GM21360 (cell line): ENCODE data around the gene SVIL.
"Not testable (repeated sequence)": the region's sequence is repeated elsewhere in the genome, so short reads cannot be mapped to it uniquely, and the experiment has no call there.

Experiments used
- ATAC-seq: cut with Tn5 transposase; IDR thresholded peaks from one replicate; pipeline ENCODE4 v1.9.1; 2021; ENCODE audit warnings: mild to moderate bottlenecking, moderate library complexity; ENCODE audit not compliant: unreplicated experiment

SVIL gene

DNA sequence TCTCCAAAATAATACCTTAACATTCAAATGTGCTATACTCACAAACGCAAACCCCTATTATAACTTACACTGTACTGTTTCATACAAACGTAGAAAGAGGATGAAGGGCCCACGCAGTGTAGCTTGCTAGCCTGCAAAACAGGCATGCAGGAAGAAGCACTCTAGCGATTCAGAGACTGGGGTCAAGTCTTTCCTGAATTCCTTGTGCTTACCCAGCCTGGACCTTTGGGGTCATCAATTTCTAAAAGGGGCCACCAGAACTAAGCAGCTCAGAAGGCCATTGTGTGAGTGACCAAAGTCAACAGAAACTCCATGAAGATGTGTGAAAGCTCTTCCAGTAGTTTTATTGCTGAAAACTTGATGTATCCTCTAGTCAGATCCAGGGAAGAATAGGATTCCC is 111.9 kb downstream of the SVIL start:
- ATAC-seq, result no peak

DNA sequence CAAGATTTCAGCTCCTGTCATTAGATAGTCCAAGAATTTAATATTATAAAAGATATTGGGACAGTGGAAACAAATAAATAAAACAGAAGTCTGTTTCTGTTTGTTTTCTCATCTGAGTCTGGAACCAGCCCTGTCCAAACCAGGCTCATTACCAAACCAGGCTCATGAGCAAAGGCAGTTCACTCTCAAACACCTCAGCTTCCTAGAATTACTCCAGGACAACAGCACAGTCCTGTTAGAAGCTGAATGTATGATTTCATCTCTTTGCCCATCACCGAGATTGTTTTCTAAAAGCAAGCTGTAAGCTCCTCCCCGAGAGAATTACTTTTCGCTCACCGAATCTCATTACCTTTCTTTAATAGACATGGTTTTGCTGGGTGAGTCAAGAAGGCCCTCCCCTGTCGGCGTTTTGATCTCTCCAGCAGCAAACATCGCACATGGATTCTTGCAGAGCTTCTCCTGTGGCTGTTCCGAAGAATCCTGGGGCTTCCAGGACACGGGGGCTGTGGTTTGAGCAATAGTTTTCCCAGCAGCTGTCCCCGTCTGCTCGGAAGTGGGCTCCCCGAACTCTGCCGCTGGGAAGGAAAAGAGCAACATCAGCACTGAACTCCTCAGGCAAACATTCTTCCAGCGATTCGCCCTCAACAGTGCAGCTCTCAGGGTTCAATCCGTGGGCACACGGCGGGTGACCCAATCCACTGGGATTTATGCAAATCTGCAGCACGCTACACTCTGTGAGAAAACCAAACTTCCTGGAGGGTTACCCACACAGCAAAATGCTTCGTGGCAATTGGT is 112.5 kb downstream of the SVIL start:
- no peak for ATAC-seq

DNA sequence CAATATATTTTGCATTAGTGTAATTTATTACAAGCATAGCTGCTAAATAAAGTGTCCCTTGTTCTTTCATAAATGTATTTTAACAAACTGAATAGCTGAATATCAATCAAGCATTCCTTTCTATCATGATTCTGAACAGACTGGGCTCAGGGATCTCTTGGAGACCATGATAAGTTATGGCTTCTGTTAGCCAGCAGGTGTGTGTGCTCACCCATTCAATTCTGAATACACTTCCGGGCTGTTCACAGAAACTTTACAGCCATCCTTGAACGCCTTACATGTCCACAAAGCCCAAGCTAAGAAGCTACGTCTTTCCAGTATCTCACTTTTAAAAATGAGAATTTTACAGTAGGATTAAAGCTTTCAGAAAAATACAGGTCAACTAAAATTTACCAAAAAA is 115.1 kb downstream of the SVIL start:
- ATAC-seq, result no peak

DNA sequence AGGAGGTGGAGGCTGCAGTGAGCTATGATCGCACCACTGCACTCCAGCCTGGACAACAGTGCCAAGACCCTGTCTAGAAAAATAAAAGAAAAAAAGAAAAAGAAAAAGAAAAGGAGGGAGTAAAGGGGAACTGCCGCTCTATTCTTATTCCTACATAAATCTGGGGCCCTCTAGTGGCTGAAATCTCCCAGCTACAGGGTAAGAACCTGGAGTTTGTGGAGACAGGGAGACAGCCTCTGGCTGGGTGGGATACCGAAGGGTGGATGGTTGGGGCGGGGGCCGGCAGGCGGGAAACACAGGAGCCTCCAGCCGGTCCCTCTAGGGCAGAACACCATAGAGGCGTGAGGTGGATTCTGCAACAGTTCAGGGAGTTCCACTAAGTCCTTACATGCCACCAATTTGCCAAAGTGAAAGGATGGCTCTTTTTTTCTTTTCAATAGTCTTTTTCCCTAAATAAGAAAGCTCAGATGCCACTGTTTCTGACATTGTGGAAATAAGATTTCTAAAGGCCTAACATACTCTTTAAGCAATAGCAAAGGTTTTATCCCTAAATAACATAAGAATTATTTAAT is 117.3 kb downstream of the SVIL start:
- no peak for ATAC-seq

DNA sequence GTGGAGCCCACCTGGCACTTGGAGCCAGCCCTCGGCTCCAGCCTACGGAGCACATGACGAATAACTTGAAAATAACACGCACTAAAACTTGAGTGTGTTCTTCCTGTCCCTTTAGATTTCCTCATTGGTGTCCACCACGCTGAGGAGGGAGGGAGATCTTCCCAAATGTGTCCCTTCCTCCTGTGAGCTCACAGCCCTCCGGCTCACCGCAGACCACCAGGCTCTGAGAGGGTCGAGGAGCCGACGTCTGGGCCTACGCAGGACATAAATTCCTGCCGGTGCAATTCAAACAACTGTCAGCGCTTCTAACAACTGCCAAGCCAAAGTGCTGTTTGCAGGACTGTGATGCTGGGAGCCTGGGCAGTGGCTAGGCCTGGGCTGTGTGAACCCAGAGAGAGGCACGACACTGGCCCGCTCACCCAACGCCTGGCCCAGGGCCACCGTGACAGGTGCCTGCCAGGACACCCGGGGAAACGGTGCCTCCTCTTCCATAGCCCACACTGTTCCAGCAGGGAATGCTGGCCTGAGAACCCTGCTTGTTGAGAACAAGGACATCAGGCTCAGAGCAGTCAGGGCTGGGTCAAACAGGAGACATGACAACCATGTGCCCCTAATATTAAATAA is 118.3 kb downstream of the SVIL start:
- not testable (repeated sequence) for ATAC-seq

DNA sequence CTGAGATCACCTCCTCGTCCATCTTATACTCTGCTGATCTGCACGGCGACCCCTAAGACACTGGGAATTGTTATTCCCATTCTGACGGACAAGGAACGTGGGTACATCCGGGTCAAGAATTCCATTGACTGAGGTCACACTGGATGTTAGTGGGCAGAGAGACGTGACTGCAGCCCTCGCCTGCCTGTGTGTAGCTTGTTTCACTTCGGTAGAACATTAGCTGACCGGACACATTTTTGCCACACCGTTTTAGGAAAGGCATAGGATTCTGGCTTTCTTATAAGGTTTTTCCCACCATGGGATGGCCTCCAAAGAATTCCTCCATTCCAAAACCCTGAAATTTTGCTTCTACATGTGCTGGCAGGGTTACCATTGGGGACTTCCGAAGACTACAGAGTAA is 118.9 kb downstream of the SVIL start:
- ATAC-seq, result not testable (repeated sequence)

DNA sequence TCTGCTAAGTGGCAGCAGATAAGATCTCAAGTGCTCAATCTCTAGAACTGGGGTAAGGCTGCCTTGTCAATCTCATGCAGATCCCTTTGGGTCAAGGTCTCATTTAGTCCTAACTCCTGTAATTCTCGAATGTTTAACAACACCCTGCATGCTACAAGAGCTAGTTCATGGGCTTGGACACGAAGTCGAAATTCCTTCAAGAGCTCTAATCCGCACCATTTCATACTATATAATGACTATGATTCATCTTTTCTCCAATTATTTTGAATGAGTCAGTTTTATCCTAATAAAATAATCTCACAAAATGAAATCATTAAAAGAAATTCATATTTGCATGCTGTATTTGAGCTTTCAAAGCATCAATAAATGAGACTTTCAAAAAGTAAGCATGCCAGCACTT is 119.7 kb downstream of the SVIL start:
- ATAC-seq, result not testable (repeated sequence)

DNA sequence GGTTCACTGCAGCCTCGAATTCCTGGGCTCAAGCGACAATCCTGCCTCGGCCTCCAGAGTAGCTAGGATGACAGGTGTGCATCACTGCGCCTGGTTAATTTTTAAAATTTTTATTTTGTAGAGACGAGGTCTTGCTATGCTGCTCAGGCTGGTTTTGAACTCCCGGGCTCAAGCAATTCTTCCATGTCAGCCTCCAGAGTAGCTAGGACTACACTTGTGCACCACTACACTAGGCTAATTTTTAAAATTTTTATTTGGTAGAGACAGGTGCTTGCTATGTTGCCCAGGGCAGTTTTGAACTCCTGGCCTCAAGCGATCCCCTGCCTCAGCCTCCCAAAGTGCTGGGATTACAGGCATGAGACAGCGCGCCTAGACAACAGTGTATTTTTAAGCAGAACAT is 120.5 kb downstream of the SVIL start:
- no peak for ATAC-seq

DNA sequence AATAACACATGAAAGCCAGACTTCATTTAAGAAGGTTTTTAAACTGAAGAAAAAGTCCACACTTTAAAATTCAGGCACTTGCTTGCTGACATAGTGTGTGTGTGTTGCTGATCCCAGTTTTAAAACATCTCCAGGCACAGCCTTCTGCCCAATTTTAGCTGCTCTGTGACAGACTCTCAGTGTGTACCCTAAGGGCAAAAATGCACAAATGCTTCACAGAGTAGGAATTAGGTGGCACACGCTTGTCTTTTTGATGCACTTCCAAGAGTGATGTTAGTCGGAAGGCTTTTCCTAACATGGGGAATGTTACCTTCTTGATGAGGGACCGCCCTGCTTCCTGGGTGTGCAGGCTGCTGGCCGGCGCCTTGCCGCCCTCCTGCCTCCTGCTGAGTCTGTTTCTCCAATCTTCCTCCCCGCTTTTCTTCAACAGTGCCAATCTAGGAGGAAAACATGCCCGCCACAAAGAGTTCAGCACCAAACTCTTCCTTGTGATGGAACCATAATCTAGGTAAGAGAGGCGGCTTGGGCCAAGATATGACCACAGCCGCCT is 122.3 kb downstream of the SVIL start:
- ATAC-seq, result no peak

DNA sequence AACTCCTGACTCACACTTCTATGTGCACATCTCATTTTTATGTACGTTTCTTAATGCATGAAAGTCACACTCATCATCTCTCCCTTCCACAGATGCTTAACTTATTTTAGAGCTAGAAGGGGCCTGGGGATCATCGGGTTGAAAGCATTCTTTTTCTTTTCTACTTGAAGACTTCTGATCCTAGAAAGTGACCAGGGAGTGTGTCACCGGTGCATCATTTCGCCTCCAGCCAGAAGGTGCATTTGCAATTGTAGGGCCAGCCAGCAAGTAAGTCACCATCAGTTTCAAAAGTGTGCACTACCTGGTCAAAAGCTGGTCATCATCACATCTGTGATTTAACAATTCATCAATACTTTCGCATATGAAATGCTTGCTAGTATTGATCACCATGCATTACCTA is 123.0 kb downstream of the SVIL start:
- not testable (repeated sequence) for ATAC-seq

DNA sequence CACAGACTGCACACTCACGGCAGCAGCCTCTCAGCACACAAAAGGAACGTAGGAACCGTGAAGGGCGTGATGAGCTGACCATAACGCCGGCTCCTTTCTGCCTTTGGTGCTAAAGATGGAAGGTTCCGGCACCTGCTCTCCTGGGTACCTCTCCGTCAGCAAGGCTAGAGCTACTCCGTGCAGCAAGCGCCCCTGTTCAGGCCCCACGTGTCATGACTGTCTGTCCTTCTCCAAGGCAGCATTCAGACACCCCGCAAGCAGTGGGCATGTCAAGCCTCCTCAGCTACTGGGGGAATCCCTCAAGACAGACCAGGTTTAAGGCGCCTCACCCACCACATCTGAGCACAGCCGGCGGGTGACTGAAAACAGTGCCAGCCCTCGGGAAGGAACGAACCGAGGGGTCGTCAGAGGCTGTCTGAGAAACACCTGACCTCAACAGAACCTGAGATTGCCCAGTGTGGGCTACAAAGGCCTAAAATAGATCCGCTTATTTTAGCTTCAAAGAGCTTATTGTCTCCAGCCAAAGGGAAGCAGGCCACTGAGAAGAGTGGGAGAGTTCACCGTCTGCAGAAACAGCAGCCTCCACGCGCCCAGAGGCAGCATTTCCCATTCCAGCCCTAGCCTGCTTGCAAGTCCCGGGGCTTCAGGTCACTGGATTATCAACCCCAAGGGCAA is 124.2 kb downstream of the SVIL start:
- ATAC-seq, result not testable (repeated sequence)

DNA sequence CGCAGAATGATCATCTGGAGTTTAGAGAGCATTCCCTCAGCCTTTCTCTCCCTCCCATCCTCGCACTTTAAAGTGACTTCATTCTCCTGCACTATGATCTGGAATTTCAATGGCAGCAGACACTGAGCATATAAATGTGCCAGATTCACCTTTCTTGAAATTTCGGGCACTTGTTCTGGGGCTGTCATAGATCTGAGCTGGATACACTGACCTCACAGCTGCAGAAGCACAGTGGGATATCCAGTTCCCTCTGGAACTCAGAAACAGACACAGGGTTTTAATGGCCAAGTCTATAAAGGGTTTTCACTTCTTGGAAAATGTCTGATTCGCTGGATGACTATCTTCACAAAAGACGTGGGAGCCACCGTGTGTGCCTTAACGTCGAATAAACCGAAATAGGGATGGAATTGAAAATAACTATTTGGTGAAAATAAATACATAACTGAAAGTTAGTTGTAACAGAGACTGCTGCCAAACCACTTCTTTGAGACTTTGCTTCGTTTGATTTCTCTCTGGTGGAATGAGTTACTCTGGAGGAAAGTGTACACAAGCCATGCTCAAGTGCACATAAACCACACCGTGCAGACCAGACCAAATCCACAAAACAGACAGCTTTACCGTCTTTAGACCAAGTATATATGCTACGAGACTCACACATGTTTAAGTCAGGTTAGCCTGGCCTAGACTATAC is 126.1 kb downstream of the SVIL start:
- no peak for ATAC-seq

DNA sequence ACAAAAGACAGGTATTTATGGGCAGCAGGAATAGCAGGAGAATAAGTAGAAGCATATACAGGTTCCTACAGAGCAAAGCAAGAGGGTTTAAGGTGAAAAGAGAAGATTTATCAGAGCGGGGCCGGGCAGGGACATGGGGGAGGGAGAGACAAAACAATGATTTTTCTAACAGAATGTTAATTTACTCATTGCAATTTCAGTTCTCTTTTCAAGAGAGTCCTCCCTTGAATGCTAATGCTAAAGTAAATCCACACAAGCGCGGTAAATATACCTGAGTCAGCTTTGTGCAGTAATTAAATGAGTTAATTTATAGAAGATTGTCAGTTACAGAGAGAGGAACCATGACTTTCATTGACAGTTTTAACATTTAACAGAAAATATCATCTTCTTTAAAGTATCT is 127.0 kb downstream of the SVIL start:
- ATAC-seq, result not testable (repeated sequence)

DNA sequence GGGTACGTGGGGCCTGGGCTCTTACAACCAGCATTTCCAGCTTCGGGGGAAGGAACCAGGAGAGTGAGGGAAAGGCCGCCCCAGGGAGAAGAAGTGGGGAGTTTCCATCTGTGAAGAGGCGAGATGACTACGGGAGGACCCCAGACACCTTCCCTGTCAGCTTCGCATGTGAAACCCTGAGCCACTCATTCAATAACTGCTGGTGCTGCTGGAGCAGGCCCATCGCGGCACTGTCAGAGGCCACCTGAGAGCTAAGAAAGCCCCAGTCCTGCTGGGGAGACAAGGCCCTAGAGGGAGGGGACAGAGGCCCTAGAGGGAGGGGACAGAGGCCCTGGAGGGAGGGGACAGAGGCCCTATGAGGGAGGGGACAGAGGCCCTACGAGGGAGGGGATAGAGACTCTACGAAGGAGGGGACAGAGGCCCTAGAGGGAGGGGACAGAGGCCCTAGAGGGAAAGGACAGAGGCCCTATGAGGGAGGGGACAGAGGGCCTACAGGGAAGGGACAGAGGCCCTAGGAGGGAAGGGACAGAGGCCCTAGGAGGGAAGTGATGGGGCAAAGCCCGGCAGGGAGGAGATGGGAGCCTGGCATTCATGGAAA is 128.3 kb downstream of the SVIL start:
- ATAC-seq, result not testable (repeated sequence)

DNA sequence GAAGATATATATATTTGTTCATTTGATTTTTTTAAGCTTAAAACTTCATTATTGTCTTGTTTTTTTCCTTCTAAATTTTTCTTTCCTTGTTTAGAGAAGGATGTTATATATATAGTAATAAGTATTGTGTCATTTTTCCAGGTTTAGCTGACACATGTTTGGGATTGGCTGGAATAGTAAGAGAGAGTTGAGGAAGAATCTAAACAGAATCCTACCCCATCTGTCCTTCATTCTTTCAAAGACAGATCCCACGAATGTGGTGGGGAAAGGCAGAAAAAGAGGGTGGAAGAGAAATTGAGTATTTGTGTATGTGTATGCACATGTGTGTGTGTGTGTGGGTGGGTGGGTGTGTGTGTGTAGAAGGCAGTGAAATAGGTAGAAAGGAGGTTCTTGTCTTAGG is 132.4 kb downstream of the SVIL start:
- no peak for ATAC-seq

DNA sequence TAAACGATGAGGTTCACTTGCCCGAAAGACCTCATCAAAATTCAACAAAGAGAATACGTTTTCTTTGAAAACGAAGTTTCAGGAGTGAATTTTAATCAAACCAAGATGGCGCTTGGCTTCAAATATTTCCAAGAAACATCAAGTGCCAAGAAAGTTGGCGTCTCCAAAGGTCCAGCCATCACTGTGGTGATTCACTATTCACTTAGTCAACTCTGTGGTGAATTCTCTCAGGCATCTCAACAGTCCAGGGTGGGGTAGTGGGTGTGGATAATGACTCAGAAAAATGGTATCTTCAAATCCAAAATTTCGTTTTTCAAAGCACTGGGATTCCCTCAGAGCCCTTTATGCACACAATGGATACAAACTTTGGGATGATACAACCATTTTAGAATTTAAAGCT is 133.1 kb downstream of the SVIL start:
- ATAC-seq, result no peak

DNA sequence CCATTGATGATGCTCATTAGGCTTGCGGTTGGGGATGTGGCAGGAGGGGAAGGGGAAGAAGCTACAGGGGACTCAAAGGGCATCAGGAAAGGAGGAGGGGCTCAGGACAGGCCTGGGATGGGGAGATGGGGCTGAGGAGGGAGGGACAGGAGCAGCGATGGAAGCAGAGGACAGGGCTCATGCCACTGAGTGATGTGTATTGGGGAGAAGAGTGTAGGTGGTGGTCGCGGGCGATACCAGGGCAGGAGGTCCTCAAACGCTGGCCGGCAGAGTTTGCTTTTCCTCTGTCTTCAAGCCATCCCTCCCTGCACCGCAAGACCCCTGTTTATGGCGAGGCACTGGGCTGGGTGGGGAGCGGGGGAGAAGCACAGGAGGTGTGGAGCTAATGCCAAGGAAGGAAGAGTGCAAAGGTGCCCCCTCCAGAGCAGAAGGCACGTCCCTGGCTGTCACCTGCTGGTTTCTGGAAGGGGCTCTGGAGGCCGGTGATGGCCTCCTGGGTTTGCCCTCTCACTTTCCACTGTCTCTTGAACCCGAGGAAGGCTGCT is 134.7 kb downstream of the SVIL start:
- ATAC-seq, result no peak

DNA sequence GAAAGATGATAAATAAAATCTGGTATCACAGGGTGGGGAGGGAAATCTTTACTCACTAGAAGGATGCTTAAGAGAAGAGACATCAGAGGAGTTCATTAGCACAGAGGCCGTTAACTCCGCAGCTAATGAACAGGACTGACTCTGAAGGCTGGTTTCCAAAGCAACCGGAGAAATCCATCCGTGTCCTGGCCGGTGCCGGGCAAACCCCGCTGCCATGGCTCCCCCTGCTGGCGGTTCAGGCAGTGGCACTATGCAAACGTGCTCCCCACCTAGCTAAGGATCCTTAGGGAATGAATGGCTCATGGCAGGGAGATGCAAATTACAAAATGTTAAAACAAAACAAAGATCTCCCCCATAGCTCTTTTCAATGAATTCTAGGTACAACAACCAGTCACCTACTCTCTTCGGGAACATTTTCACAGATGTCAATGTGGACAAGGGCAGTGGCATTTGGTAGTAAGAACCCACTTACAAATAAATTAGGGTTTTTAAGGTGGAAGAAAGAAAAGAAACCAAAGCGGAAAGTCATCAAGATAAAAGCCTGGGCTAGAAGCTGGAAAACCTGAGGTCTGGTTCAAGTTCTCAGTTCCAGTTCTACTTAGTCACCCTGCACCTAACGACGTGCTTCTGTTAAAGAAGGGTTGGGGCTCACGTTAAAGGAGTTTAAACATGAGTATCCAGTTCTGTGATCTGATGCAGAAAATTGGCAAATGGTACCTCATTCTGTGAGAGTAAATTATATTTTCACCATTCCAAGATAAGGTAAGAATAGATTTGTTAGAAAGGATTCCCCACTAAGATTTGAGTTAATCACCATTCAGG is 138.2 kb downstream of the SVIL start:
- peak; percentile 79 for ATAC-seq

DNA sequence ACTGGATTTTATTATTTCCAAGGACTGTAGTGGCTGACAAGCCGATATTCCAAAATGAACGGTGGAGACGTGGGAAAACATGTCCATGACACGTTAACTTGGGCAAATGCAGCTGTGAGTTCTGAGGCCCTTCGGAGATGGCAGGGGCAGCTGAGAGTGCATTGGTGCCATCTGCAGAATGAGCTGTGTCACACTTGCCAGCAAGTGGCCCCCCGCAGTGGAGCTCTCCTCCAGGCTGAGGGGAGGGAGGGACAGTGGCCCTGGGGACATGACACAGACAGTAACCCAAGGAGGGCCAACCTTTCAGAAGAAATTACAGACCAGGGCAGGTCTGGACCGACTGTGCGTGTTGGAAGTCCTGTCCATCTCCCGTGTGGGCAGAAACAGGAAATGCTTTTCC is 139.4 kb downstream of the SVIL start:
- ATAC-seq, result no peak
